ENCODE data around the gene ISG20.
"Not testable (repeated sequence)": the region's sequence is repeated elsewhere in the genome, so short reads cannot be mapped to it uniquely, and the experiment has no call there.

The ISG20 gene

DNA sequence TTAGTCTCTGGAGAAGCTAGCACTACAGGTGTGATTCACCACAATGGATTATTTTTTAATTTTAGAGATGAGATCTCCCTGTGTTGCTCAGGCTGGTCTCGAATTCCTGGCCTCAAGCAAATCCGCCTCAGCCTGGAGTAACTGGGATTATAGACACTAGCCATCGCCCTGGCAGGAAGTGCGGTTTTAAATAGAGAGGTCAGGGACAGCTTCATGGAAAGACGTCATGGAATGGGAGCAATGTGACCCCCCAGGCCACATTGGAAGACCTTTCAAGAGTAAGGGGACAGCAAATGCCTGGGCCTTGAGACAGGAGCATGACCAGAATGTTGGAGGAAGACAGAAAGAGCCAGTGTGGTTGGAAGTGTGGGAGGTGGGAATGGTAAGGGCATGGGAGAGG, 2.2 kb upstream of the ISG20 start:
- no peak for DNase-seq (ENCODE audit: low read depth in 3 of 3)

DNA sequence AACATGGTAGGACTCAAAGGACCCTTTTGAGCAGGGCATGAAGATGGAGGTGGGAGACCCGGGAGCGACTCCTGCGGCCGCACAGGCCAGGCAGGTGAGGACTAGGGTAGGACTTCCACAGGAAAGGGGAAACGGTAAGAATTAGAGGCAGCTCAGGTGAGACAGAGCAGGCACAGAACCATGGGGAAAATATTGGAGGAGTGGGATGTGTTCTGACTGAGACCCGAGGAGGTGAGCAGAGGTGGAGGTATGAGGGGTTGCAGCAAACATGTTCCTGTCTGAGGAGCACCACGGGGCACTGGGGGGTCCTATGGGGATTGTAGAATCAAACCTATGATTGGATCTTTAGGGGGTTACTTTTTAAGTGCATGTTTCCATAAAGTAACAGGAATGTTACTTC, 1.4 kb upstream of the ISG20 start:
- no peak for DNase-seq (ENCODE audit: low read depth in 3 of 3)

DNA sequence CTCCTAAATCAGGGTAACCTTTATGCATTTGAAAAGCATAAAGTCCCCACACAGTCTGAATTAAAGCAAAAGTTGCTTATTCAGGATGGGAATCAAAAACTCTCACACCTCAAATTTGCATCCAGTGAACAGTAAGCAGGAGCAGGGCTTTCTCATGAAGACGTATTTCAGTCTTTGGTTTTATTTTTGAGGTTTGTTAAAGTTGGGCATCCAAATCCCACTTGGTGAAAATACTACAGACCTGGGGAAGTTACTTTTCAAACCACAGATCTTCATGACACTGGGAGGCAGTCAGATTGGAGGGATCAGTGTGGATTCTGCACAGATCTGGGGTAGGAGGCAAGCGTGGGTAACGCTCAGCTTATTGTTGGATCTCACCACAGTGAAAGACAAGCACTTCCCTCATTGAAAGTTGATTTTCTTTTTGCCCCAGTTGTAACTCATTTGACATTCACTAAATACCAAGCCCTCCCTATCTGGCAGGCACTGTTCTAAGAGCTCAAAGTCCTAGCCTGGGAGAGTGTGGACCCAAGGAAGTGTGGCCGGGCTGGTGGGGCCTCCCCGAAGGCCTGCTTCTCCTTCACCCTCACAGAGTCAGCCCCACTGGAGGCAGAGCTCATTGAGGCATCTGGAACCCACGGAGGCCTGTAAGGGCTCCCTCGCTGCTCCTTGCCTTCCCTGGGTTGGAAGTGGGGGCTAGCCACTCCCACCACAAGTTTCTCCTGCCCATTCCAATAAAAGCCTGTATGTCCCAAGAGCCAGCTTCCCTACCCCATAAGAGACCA, 783 bp upstream of the ISG20 start:
- DNase-seq (ENCODE audit: low read depth in 3 of 3), result no peak

DNA sequence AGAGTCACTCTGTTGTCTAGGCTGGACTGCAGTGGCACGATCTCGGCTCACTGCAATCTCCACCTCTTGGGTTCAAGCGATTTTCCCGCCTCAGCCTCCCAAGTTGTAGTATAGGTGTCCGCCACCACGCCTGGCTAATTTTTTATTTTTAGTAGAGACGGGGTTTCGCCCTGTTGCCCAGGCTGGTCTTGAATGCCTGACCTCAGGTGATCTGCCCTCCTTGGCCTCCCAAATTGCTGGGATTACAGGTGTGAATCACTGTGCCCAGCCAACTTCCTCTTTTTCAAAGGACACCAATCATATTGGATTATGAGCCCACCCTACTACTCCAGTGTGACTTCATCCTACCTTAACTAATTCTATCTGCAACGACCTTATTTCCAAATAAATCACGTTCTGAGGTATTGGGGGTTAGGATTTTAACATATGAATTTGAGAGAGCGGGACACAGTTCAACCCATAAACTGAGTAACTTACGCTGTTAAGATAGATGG, 3.2 kb downstream of the ISG20 start:
- DNase-seq (ENCODE audit: low read depth in 3 of 3), result no peak

DNA sequence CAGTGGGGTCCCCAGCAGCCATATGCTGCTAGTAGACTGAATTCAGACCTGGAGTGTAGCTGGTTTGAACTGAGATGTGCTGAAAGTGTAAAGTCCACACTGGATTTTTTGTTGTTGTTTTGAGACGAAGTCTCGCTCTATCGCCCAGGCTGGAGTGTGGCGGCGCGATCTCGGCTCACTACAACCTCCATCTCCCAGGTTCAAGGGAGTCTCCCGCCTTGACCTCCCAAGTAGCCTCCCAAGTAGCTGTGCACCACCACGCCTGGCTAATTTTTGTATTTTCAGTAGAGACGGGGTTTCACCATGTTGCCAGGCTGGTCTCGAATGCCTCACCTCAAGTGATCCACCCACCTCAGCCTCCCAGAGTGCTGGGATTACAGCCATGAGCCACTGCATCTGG, 3.7 kb downstream of the ISG20 start:
- DNase-seq (ENCODE audit: low read depth in 3 of 3), result not testable (repeated sequence)

DNA sequence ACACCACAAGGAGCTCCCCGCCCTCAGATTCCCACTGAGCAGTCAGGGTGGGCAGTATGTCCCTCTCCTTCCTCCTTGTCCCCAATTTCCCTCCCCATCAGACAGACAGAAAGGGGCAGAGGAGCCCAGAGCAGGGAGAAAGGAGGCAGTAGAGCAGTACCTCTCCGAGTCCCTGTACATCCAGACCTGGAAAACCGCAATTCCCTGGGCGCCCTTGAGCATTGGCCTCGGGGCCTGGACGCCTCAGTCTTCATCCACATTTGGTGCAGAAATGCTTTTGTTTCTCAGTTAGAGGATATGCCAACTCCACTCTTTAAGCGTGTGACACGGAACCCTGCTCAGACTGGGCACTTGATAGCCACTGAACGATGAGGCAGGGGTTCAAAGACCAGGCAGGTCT, 5.9 kb downstream of the ISG20 start:
- no peak for DNase-seq (ENCODE audit: low read depth in 3 of 3)

DNA sequence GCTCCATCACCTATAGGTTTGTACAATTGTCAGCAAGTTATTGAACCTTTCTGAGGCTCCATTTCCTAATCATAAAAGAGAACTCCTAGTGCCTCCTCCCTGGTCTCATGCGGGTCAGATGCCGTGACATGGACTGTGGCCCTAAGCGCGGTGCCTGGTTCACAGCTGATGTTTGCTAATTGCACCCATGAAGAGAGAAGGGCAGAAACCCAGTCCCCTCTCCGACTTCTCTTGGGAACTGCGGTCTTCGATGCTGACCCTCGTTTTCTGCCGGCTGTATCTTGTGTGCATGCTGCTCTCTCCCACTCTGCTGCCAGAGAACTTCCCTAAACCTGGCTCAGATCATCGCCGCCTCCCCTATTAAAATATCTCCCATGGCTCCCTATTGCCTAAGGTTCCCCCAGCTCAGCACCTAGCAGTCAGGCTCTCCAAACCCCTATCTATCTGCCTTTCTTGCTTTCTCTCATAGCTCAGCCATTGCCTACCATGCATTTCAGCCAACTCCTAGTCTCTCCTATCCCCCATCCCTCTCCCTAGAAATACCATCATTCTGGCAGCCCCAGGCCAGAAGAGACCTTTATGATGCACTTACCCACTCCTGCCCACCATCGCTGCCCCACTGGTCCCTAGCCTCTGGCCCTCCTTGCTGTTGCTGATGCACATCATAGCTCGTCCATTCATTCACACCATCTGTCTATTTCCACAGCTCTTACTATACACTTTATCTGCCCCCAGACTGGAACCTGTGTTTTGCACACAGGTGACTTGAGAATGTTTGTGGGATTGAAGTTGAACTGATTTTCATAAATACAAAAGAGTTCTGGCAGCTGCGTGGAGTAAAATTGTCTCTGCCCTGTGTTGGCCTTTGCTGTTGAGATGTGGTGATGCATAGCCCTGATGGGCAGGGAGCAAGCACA, 6.6 kb downstream of the ISG20 start:
- no peak for DNase-seq (ENCODE audit: low read depth in 3 of 3)

DNA sequence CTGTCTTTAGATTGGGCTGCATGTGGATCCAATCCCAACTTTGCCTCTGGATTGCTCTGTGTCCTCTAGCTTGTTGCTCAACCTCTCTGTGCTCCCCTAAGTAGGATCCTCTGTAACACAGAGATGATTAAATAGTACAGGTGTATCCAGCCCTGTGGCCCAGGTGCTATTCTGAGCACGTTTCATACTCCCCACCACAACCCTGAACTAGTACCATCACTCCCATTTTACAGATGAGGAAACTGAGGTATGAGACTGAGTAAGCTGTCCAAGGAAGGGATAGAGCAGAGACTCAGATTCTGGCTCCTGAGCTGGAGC, 7.2 kb downstream of the ISG20 start:
- DNase-seq (ENCODE audit: low read depth in 3 of 3), result no peak

DNA sequence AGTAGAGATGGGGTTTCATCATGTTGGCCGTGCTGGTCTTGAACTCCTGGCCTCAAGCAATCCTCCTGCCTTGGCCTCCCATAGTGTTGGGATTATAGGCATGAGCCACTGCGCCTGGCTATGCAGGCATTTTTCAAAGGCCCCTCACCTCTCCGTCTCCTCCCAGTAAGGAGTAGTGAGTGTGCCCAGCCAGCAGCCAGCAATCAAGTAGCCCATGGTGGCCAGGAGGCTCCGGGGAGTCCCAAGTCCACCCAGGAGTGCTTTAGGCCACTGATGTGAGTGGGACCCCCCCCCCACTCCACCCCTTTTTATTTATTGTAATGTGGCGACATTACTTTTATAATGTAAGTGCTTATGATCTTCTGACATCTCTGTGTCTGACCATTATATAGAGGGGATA, 8.1 kb downstream of the ISG20 start:
- DNase-seq (ENCODE audit: low read depth in 3 of 3), result no peak

DNA sequence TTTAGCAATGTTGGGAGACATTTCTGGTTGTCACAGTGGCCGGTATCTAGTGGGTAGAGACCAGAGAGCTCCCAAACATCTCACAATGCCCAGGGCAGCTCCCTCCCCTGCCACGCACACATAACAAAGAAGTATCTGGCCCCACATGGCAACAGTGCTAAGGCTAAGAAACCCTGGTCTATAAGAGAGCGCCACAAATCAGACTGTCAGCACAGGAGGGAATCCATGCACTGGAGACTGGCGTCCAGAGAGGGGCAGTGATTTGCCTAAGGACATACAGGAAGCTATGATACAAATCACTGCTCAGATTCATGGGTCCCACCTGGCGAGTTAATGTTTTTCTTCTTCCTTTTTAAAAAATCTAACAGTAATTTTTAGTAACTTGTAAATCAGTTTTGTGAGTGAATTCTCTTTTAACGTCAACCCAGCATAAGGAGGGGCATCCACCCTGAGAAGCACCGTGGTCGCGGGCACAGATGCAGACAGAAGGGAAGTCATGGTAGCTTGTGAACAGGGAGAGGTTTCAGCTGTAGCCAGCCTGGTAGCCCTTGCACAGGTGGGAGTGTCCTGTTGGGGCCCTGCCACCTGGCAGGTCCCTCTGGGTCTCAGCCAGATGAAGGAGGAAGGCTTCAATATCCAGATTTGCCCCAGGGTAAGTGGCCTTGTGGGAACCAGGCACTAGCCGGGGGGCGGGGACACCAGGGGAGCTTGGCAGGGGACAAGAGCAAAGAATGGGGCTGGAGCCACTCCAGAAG, 8.7 kb downstream of the ISG20 start:
- DNase-seq (ENCODE audit: low read depth in 3 of 3), result no peak

DNA sequence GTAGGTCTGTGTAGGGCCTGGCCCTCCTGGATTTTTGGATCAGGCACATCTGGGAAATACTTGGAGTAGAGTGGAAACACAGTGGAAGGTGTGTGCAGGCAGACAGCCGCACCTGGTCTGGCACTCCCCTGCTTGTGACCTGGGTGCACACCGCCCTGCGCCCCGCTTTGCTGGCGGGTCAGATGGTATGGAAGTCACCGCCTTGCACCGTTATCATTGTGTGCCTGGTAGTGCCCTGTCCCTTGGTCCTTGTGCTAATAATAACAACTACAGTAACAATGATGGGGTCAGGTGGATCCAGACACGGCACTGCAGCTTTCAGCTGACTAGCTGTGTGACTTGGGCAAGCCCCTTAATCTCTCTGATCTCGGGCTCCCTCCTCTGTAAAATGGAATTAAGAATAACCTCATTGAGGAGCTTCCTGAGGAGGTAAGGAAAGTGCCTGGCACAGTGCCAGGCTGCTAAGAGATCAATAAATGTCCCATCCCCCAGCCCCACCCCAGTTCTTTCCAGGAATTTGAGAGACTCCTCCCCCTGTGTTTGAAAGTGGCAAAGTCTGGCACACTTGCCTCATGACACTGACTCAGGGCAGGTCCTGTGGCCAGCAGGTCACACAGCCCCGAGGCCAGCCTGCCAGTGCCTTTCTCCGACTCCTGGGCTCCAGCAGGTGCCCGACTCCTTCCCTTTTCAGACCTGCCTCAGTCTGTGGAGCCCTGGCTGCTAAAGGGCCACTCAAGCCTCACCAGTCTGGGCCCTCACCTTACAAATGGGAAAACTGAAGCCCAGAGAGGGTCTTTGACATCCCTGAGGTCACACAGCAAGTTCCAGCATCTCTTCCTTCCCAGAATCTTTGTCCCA, 9.8 kb downstream of the ISG20 start:
- DNase-seq (ENCODE audit: low read depth in 3 of 3), result no peak

DNA sequence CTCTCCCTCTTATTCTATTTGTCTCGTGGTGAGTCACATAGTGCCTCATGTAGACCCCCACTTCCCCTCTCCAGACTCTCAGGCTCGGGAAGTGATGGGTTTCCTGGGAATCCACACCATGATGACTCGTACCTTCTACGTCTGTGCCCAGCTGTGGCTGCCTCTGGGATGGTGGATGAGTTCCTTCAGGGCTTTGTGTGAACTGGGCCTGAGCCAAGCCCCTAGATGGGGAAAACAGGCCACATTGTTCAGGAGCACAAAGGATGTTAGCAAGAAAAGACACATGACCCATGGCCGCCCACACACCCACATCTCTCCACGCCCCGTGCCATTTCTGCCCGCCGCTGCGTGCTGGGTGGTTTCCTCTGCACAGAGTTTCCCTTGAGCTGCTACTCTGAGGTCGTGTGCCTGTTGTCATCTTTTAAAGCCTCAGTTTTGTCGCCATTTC, 10.5 kb downstream of the ISG20 start:
- peak; percentile 52 to 74 (median 67) for DNase-seq (ENCODE audit: low read depth in 3 of 3)

DNA sequence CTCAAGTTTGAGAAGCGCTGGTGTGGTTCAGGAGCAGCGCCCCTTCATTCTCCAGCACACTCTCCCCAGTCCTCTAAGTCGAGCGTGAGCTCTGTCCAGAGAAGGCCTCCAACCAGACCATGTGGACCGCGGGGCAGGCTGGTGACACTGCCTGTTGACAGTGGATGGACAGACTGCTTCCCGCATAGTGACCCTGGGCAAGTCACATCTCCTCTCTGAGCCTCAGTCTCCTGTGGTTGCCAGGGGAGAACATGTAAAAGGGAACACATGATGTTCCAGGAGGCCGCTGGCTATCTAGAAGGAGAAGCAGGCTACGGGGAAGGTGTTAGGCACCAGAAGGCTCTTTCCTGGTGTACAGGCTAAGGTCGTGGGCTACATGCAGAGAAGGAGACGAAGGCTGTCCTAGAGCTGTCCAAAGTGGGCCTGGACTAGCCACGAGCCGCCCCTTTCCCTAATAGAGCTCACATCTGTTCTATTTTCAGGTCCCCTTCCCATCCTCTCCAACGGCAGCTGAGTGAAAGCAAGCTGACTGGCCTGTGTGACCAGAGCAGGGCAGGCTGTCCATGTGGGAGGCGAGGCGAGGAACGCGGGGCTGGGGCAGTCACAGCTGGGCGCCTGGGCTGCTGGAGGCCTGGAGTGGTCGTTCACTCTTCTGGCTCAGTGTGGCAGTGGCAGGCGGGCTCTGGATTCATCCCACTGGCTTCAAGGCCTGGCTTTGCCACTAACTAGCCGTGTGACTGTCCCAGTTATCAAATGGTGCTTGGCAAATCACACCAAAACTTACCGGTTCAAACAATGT, 11.1 kb downstream of the ISG20 start:
- DNase-seq (ENCODE audit: low read depth in 3 of 3), result no peak

DNA sequence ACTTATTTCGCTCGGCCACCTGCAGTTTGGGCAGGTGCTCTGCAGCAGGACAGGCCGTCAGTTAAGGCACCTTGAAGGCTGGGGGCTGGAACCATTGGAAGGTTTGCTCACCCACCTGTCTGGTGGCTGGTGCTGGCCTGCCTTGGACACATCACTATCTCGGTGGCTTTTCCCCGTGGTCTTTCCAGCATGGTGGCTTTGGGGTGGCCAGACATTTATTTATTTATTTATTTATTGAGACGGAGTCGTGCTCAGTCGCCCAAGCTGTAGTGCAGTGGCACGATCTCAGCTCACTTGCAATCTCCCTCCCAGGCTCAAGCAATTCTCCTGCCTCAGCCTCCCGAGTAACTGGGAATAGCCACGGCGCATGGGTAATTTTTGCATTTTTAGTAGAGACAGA, 11.7 kb downstream of the ISG20 start:
- DNase-seq (ENCODE audit: low read depth in 3 of 3), result no peak

DNA sequence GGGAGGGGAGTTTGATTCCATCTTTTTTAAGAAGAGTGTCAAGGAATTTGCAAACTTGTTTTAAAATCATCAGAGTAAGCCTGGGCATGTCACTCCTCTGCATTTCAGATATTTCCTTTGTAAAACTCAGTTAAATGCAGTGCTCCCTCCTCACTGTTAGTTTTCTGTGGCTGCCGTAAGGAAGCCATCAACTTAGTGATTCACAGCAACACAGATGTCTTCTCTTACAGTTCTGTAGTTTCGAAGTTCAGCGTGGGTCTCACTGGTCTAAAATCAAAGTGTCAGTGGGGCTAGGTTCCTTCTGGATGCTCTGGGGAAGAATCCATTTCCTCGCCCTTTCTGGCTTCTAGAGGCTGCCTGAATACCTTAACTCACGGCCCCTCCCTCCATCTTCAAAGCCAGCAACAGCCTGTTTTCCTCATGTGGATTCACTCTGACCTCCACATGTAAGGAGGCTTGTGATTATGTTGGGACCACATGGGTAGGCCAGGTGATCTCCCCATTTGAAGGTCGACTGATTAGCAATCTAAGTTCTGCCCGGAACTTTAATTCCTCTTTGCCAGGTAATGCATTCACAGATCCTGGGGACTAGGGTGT, 12.4 kb downstream of the ISG20 start:
- DNase-seq (ENCODE audit: low read depth in 3 of 3), result no peak

DNA sequence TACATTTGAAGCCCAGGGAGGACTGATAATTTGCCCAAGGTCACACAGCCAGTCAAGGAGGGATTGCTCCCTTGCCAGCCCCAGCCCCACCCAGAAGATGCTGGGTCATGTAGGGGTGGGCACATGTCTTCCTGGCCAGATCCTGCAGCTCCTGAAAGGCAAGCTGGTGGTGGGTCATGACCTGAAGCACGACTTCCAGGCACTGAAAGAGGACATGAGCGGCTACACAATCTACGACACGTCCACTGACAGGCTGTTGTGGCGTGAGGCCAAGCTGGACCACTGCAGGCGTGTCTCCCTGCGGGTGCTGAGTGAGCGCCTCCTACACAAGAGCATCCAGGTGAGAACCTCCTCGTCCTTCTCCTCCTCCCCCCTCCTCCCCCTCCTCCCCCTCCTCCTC, 13.2 kb downstream of the ISG20 start:
- no peak for DNase-seq (ENCODE audit: low read depth in 3 of 3)

DNA sequence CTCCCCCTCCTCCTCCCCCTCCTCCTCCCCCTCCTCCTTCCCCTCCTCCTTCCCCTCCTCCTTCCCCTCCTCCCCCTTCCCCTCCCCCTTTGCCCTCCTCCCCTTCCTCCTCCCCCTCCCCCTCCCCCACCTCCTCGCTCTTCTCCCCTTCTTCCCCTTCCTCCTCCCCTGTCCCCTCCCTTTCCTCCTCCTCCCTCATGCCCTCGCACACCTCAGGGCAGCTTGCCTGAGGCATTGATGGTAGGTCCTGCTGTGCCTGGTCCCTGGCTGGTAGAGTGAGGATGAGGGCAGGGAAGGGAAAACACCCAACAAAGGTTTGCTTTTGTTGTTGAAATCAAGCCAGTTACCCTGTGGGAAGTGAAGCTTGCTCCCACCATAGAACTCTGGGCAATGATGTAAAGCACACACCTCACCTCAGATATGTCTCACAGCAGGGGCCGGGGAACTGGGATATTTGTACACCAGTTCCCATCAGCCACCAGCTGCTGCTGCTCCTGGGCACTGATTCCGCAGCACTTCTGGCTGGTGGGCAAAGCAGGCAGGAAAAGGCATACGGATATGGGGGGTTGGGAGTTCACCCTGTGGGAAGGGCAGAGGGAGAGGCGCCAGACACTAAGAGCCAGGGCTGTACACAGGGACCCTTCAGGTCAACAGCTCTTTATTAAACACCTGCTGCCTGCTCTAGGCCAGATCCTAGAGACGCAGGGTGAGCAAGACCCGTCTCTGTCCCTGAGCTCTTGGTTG, 13.8 kb downstream of the ISG20 start:
- no peak for DNase-seq (ENCODE audit: low read depth in 3 of 3)

DNA sequence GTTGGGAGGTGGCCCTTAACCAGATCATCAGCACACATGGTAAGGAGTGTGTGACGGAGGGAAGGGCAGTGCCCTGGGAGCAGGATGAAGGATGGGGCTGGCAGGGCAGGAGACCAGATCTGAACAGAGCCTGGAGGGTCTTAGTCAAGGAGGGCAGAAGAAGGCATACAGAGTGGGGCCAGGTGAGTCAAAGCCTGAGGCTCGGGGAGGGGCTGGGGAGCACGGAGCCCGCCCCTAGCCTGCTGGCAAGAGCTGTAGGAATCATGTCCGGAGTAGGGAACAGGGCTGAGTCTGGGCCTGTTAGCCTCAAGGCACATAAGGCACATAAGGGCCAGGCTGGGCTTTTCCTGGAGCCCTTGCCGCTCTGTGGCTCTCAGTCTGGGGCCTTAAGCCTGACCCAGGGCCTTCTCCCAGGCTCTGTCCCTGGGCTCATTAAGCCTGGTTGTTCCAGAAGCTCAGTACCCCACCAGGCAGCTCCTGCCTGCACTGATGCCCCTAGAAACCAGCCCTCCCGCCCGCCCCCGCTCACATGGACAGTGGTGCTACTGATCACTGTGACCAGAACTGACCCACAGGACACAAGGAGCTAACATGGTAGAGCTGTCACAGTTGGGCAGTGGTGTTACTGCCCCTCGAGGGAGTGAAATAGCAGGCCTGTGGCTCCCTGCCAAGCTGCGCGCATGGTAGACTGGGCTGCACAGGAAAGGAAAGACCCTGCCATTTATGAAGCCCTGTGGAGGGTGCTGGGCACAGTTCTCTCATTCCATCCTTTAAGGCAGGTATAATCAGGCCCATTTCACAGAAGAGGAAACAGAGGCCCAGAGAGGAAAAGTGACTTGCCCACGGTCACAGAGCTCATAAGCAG, 14.6 kb downstream of the ISG20 start:
- no peak for DNase-seq (ENCODE audit: low read depth in 3 of 3)
